Measurements from ENCODE around the gene UGGT2. TPM values are rescaled to one million over a fixed set of nuclear protein-coding genes. Genes with fewer than 3 reads are reported as not detected.
A peak's percentile ranks its signal among the peaks of the same experiment; 100 is the strongest.
"Not testable (repeated sequence)": the region's sequence is repeated elsewhere in the genome, so short reads cannot be mapped to it uniquely, and the experiment has no call there.

The UGGT2 gene
- total RNA-seq, 1 experiment from 2014 or later, result 21.2 TPM

DNA sequence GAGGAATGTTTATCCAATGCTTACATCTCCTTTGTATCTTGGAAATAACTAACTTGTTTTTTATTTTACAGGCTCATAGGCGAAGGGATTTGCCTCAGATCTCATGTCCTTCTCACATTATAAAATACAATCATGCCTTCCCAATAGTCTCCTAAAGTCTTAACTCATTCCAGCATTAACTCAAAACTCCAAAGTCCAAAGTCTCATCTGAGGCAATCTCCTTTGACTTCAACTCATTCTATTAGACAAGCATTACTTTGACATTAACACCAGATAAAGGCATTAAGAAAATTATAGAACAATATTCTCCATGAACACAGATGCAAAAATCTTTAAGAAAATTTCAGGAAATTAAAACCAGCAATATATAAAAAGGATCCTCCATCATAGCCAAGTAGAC is 238.7 kb downstream of the UGGT2 start:
- no peaks in the 10 kb centered on the region for H3K9me3 ChIP-seq
- H3K4me3 ChIP-seq, result no peak overlapping the region
- DNase-seq, result no peak
- peaks cover 9% of the 10 kb centered on the region for H3K36me3 ChIP-seq
- H3K27me3 ChIP-seq, result no peaks in the 10 kb centered on the region

GRCh38 chr13:95813139-95813538 is 240.1 kb downstream of the UGGT2 start:
- peaks cover 9% of the 10 kb centered on the region for H3K36me3 ChIP-seq
- H3K4me3 ChIP-seq, result no peak overlapping the region
- H3K9me3 ChIP-seq, result no peaks in the 10 kb centered on the region; the same call in 1 of the 2 replicates
- H3K27me3 ChIP-seq, result no peaks in the 10 kb centered on the region
- DNase-seq, result no peak

- no peaks in the 10 kb centered on the region for H3K27me3 ChIP-seq
- DNase-seq, result no peak
Measured at GRCh38 chr13:95809429-95809828, 243.8 kb downstream of the UGGT2 start.

DNA sequence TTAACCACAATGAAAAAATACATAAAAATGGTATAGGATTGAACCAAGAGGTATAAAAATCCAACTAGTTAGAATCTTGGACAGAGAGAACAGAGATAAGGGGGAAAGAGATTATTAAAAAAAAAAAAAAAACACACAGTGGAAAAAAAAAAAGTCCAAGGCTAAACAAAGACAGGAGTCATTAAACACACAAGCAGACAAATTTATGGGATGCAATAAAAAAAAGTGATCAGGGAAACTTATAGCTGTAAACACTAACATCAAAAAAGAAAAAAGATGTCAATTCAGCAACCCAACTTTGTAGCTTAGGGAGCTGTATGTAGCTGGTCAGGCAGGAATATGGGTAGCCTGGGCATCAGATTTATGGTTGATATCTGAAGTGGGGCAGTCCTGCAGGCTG is 247.3 kb downstream of the UGGT2 start:
- DNase-seq, result no peak
- H3K27me3 ChIP-seq, result no peaks in the 10 kb centered on the region
- no peak overlapping the region for H3K4me3 ChIP-seq
- H3K36me3 ChIP-seq, result peaks cover 9% of the 10 kb centered on the region
- no peaks in the 10 kb centered on the region; the same call in 1 of the 2 replicates for H3K9me3 ChIP-seq

More at GRCh38 chr13:95809429-95809828, 243.8 kb downstream of the UGGT2 start:
- Histone ChIP-seq H3K36me3 (peaks cover 4% of the 10 kb centered on the region; the same call in 1 of the 2 replicates), H3K9me3 (no peaks in the 10 kb centered on the region; the same call in 1 of the 2 replicates), H3K4me3 (no peak overlapping the region)

DNA sequence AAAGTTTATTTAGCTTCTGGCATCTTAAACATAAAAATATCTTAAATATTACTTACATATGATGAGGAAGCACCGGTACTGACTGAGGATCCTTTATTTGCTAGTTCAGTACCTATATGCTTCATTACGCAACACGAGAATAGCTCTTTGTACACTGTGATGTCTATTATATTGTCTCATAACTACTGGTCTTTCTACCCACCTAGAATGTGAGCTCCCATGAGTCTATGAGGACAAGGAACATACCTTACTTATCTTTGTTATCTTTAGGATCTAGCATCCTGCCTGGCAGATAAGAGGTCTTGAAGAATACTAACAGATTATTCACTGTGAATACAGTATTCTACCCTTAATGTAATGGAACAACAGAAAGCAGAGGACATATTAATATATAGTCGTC is 251.4 kb downstream of the UGGT2 start:
- Histone ChIP-seq H3K9me3 (no peaks in the 10 kb centered on the region), H3K4me3 (no peak overlapping the region), H3K27me3 (no peaks in the 10 kb centered on the region), H3K36me3 (peaks cover 5% of the 10 kb centered on the region)
- DNase-seq, result no peak

GRCh38 chr13:95800436-95800835 is 252.8 kb downstream of the UGGT2 start:
- DNase-seq, result no peak
- Histone ChIP-seq H3K27me3 (no peaks in the 10 kb centered on the region), H3K9me3 (no peaks in the 10 kb centered on the region), H3K36me3 (peaks cover 9% of the 10 kb centered on the region), H3K4me3 (no peak overlapping the region)

DNA sequence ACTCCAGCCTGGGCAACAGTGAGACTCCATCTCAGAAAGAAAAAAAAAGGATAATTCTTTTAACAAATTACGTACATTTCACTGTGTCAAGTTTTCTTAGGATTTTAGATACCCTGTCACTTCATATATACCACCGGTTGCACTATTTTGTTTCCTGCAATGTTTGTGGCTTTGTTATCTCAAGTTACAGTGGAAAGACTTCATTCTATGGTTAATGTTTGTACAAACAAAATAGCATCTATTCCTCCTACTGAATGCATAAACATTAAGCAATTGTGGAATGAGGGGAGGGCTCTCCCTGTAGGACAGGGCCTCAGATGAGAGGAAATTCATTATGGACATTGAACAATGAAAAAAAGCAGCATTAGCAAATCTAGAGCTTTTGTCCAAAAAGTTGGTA is 256.2 kb downstream of the UGGT2 start:
- Histone ChIP-seq H3K4me3 (no peak overlapping the region), H3K27me3 (no peaks in the 10 kb centered on the region)
- DNase-seq, result no peak

DNA sequence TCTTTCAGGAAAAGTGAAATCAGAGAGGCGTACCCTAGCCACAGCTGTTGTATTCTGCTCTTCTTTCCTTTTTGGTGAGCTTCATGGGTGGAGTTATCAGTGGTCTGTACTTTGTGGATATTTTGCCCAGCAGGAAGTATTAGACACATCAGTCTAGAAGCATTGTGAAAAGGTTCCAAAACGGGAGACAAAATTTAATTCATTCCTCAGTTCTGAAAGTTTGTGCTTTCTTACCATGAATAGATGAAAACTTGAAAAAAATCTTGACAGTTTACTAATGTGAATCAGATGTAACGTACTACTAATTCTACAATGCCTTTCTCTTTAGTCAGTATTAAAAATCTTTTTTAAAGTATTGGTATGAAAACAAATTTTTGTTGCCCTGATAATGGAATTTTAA is 259.4 kb downstream of the UGGT2 start:
- H3K36me3 ChIP-seq, result peaks cover 32% of the 10 kb centered on the region
- H3K4me3 ChIP-seq, result no peak overlapping the region
- DNase-seq, result no peak
- no peaks in the 10 kb centered on the region for H3K9me3 ChIP-seq
- H3K27me3 ChIP-seq, result no peaks in the 10 kb centered on the region

More for the DNA sequence above, 256.2 kb downstream of the UGGT2 start:
- no peaks in the 10 kb centered on the region for H3K9me3 ChIP-seq
- peaks cover 14% of the 10 kb centered on the region for H3K36me3 ChIP-seq

DNA sequence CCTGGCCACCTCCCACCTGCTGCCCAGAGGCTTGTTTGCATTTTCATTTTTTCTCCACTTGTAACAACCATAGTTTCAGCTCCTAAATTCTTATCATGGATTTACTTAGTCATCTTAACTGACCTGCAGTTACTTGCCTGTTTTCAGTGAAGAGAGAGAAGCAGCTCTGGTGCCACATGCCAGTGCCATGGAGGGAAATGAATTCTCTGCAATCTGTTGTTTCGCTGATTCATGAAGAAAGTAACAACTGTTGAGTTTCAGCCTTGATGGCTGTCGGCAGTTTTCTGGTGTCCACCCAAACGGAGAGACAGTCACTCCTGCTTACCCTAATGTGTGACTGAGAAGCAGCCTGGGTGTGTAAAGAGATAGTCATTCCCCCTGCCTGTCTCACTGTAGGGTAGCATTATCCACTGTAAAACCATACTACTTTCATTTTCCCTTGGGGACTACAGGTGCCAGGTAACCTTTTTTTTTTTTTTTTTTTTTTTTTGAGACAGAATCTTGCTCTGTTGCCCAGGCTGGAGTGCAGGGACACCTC is 260.1 kb downstream of the UGGT2 start:
- Histone ChIP-seq H3K27me3 (no peaks in the 10 kb centered on the region), H3K4me3 (no peak overlapping the region), H3K9me3 (no peaks in the 10 kb centered on the region), H3K36me3 (peaks cover 32% of the 10 kb centered on the region)
- no peak for DNase-seq

GRCh38 chr13:95791084-95791722 is 262.0 kb downstream of the UGGT2 start:
- H3K36me3 ChIP-seq, result peaks cover 35% of the 10 kb centered on the region
- no peaks in the 10 kb centered on the region for H3K27me3 ChIP-seq
- no peaks in the 10 kb centered on the region for H3K9me3 ChIP-seq
- no peak overlapping the region for H3K4me3 ChIP-seq
- DNase-seq, result no peak

DNA sequence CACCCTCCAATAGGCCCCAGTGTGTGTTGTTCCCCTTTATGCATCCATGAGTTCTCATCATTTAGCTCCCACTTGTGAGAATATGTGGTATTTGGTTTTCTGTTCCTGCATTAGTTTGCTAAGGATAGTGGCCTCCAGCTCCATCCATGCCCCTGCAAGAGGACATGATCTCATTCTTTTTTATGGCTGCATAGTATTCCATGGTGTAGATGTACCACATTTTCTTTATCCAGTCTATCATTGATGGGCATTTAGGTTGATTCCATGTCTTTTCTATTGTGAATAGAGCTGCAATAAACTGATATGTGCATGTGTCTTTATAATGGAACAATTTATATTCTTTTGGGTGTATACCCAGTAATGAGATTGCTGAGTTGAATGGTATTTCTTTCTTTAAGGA is 263.9 kb downstream of the UGGT2 start:
- H3K36me3 ChIP-seq, result peaks cover 40% of the 10 kb centered on the region
- DNase-seq, H3K9me3 ChIP-seq, H3K4me3 ChIP-seq, H3K27me3 ChIP-seq: not testable (repeated sequence)

DNA sequence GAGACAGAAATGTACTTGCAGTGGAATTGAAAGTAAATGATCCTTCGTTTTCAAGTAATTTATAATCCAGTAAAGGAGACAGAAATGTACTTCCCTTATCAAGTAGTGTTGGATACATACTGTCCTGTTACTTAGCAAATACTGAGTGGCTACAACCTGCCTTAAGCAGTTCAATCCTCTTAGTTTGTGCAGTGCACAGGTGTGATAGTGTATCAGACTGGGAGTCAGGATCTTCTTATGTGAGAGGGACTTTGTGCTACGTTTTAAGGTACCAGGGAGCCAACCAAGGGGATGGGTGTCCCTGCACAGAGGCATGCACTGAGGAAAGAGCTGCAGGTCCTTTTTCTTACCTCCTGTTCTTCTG is 265.1 kb downstream of the UGGT2 start:
- no peak for DNase-seq
- no peak overlapping the region for H3K4me3 ChIP-seq
- peaks cover 39% of the 10 kb centered on the region for H3K36me3 ChIP-seq
- H3K27me3 ChIP-seq, result no peaks in the 10 kb centered on the region
- no peaks in the 10 kb centered on the region for H3K9me3 ChIP-seq

GRCh38 chr13:95787356-95788099 is 265.7 kb downstream of the UGGT2 start:
- no peak overlapping the region for H3K4me3 ChIP-seq
- H3K36me3 ChIP-seq, result peaks cover 39% of the 10 kb centered on the region
- no peaks in the 10 kb centered on the region for H3K9me3 ChIP-seq
- DNase-seq, result no peak
- H3K27me3 ChIP-seq, result no peaks in the 10 kb centered on the region

DNA sequence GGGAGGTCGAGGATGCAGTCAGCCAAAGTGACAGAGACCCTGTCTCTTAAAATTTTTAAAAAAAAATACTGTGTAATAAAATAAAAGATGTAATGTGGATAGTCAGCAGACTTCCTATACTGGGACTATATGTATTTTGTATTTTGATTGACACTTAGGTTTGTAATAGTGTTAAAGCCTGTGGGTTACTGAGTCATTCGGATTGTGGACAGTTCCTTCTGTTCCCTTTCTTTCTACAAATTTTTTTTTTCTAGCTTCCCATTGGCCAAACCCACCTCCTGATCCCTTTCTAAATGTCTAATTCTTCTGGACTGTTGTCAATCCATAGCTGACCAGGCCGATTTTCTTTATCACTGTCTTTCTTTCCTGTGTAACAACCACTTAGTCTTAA is 268.3 kb downstream of the UGGT2 start:
- no peaks in the 10 kb centered on the region for H3K27me3 ChIP-seq
- peaks cover 31% of the 10 kb centered on the region for H3K36me3 ChIP-seq
- H3K9me3 ChIP-seq, result peaks cover 3% of the 10 kb centered on the region; the same call in 1 of the 2 replicates
- no peak for DNase-seq
- H3K4me3 ChIP-seq, result no peak overlapping the region

DNA sequence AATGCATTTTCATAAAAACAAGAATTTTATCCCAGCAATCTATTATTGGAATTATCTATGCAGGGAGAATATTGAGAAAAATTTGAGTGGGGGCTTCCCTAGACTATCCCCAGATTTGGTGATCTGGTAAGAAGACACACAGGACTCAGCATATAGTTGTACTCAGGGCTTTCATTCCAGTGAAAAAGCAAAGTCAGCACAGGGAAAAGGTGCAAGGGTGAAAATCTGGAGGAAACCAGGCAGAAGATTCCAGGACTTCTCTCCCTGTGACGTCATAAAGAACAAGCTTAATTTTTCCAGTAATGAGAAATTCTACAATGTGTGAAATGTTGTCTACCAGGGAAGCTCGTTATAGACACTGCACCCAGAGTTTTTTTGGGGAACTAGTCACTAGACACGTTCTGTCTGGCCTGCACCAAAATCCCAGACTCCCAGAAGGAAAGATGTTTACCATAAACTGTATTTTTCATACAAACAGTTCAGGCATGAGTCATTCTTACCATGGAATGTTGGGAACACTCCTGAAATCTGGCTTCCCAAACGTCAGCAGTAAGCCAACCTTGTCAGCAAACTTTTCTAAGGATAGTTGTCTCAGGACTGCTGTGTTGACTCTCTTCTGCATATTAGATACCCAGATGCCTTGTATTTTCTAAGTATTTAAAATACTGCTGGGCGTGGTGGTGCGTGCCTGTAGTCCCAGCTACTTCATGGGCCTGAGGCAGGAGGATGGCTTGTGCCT is 268.9 kb downstream of the UGGT2 start:
- H3K36me3 ChIP-seq, result peaks cover 29% of the 10 kb centered on the region
- peak; percentile 15 for DNase-seq
- peaks cover 3% of the 10 kb centered on the region; the same call in 1 of the 2 replicates for H3K9me3 ChIP-seq
- no peaks in the 10 kb centered on the region for H3K27me3 ChIP-seq
- no peak overlapping the region for H3K4me3 ChIP-seq

GRCh38 chr13:95783747-95784146 is 269.5 kb downstream of the UGGT2 start:
- peaks cover 26% of the 10 kb centered on the region for H3K36me3 ChIP-seq
- no peaks in the 10 kb centered on the region for H3K27me3 ChIP-seq
- no peak overlapping the region for H3K4me3 ChIP-seq
- DNase-seq, result no peak
- peaks cover 3% of the 10 kb centered on the region; the same call in 1 of the 2 replicates for H3K9me3 ChIP-seq

- not testable (repeated sequence) for DNase-seq, H3K27me3 ChIP-seq, H3K9me3 ChIP-seq, H3K4me3 ChIP-seq
- H3K36me3 ChIP-seq, result peaks cover 25% of the 10 kb centered on the region
Measured at GRCh38 chr13:95781940-95782339, 271.3 kb downstream of the UGGT2 start.
